Tibial artery (tissue), 4 donors: ENCODE data around the gene DSC3.

Experiments
- DNase-seq, 2 donors: peaks; one replicate each; pipeline ENCODE4 v3.0.0-alpha.2; 2019
- H3K27ac ChIP-seq, 2 donors: fragments of 200-600 bp; sonication (generic) in 1 of 2; 1 replicate in 1 of 2; 2 replicates in 1 of 2; pipeline ENCODE4 v1.5.1; 2018 to 2019; ENCODE audit warnings: mild to moderate bottlenecking in 1 of 2
- H3K27me3 ChIP-seq, 2 donors: fragments of 200-600 bp; sonication (generic) in 1 of 2; one replicate each; pipeline versions ENCODE4 v1.5.1 to v1.6.0; 2016 to 2019
- H3K36me3 ChIP-seq, 3 donors: fragments of 200-600 bp; sonication (generic) in 2 of 3; one replicate each; pipeline ENCODE4 v1.5.1; 2016 to 2019; ENCODE audit warnings: mild to moderate bottlenecking in 2 of 3
- H3K4me1 ChIP-seq, 4 donors: fragments of 200-600 bp; sonication (generic) in 2 of 4; 1 replicate in 3 of 4; 2 replicates in 1 of 4; pipeline ENCODE4 v1.5.1; 2016 to 2019
- H3K4me3 ChIP-seq, 2 donors: fragments of 200-600 bp; sonication (generic) in 1 of 2; 1 replicate in 1 of 2; 2 replicates in 1 of 2; pipeline ENCODE4 v1.5.1; 2018 to 2019; ENCODE audit warnings: mild to moderate bottlenecking in 2 of 2
- H3K9me3 ChIP-seq, 3 donors: fragments of 200-600 bp; sonication (generic) in 1 of 3; one replicate each; pipeline ENCODE4 v1.5.1; 2016 to 2019
- CTCF ChIP-seq, 2 experiments: fragments of 200-600 bp in 1 of 2; fragments of 450-650 bp in 1 of 2; IDR thresholded peaks; one replicate each; pipeline ENCODE4 v1.5.1; 2017 to 2019; ENCODE audit warnings: antibody characterized with exemption in 2 of 2, mild to moderate bottlenecking in 1 of 2, moderate library complexity in 1 of 2
- intact Hi-C: fragments of 100-400 bp; cut with DNase I; formaldehyde crosslinking; loops from one replicate; pipeline ENCODE4 v1.15.0; 2023; ENCODE audit warnings: low total_unique reads

DSC3 gene

GRCh38 chr18:30992231-30992630 is 50.3 kb downstream of the DSC3 start:
- TF ChIP-seq CTCF (IDR thresholded peaks at IDR 0.05) = no peak
- no peak overlapping the region for H3K27ac ChIP-seq
- no peaks in the 10 kb centered on the region for H3K4me1 ChIP-seq
- no peaks in the 10 kb centered on the region for H3K36me3 ChIP-seq
- no peak overlapping the region for H3K4me3 ChIP-seq
- intact Hi-C loops = no loop called here
- H3K9me3 ChIP-seq = no peaks in the 10 kb centered on the region
- no peak for DNase-seq
- no peaks in the 10 kb centered on the region for H3K27me3 ChIP-seq

GRCh38 chr18:30991397-30991796 is 51.1 kb downstream of the DSC3 start:
- no peak for DNase-seq
- Histone ChIP-seq H3K4me3 (no peak overlapping the region), H3K27ac (no peak overlapping the region), H3K4me1 (no peaks in the 10 kb centered on the region), H3K36me3 (no peaks in the 10 kb centered on the region), H3K27me3 (no peaks in the 10 kb centered on the region), H3K9me3 (no peaks in the 10 kb centered on the region)
- TF ChIP-seq CTCF (IDR thresholded peaks at IDR 0.05) = no peak
- intact Hi-C loops = no loop called here

GRCh38 chr18:30989141-30989540 is 53.4 kb downstream of the DSC3 start:
- DNase-seq = no peak
- intact Hi-C loops = no loop called here
- H3K27me3 ChIP-seq = no peaks in the 10 kb centered on the region
- no peak overlapping the region for H3K27ac ChIP-seq
- H3K4me3 ChIP-seq = no peak overlapping the region
- no peaks in the 10 kb centered on the region for H3K36me3 ChIP-seq
- TF ChIP-seq CTCF (IDR thresholded peaks at IDR 0.05) = no peak
- no peaks in the 10 kb centered on the region for H3K4me1 ChIP-seq
- H3K9me3 ChIP-seq = no peaks in the 10 kb centered on the region

GRCh38 chr18:30988440-30988839 is 54.1 kb downstream of the DSC3 start:
- no peaks in the 10 kb centered on the region for H3K4me1 ChIP-seq
- H3K9me3 ChIP-seq = no peaks in the 10 kb centered on the region
- no peaks in the 10 kb centered on the region for H3K27me3 ChIP-seq
- H3K4me3 ChIP-seq = no peak overlapping the region
- no peak for DNase-seq
- no peak for TF ChIP-seq CTCF (IDR thresholded peaks at IDR 0.05)
- no peak overlapping the region for H3K27ac ChIP-seq
- no peaks in the 10 kb centered on the region for H3K36me3 ChIP-seq
- intact Hi-C loops = no loop called here

GRCh38 chr18:30987467-30988241 is 54.9 kb downstream of the DSC3 start:
- TF ChIP-seq CTCF (IDR thresholded peaks at IDR 0.05) = no peak
- Histone ChIP-seq H3K4me1 (no peaks in the 10 kb centered on the region), H3K27ac (no peak overlapping the region), H3K36me3 (no peaks in the 10 kb centered on the region), H3K9me3 (no peaks in the 10 kb centered on the region), H3K27me3 (no peaks in the 10 kb centered on the region), H3K4me3 (no peak overlapping the region)
- DNase-seq = no peak
- intact Hi-C loops = no loop called here
